ENCODE measurements around the gene RHOV. TPM values are rescaled to one million over a fixed set of nuclear protein-coding genes. Genes with fewer than 3 reads are reported as not detected.

Gene RHOV
- total RNA-seq, 1 experiment from 2014 or later, result 4.2 TPM

GRCh38 chr15:40914486-40914885, 40.5 kb upstream of the RHOV start:
- no peak overlapping the region for H3K4me3 ChIP-seq (ENCODE audit: low read depth in 2 of 2, low read length in 2 of 2)
- in situ Hi-C loops (cut with HindIII; ENCODE audit: low pct_unique_long_range_greater_than_20kb, low sequenced_read_pairs) (no loop called here), intact Hi-C loops (cut with micrococcal nuclease; ENCODE audit: unreplicated experiment) (no loop called here)
- H3K27me3 ChIP-seq (ENCODE audit: control insufficient read depth, insufficient read depth, low read length), result no peaks in the 10 kb centered on the region
- no peak for TF ChIP-seq TCF7L2 (IDR thresholded peaks at IDR 0.05; ENCODE audit: low read depth, low read length)
- TF ChIP-seq, protein P1, sequence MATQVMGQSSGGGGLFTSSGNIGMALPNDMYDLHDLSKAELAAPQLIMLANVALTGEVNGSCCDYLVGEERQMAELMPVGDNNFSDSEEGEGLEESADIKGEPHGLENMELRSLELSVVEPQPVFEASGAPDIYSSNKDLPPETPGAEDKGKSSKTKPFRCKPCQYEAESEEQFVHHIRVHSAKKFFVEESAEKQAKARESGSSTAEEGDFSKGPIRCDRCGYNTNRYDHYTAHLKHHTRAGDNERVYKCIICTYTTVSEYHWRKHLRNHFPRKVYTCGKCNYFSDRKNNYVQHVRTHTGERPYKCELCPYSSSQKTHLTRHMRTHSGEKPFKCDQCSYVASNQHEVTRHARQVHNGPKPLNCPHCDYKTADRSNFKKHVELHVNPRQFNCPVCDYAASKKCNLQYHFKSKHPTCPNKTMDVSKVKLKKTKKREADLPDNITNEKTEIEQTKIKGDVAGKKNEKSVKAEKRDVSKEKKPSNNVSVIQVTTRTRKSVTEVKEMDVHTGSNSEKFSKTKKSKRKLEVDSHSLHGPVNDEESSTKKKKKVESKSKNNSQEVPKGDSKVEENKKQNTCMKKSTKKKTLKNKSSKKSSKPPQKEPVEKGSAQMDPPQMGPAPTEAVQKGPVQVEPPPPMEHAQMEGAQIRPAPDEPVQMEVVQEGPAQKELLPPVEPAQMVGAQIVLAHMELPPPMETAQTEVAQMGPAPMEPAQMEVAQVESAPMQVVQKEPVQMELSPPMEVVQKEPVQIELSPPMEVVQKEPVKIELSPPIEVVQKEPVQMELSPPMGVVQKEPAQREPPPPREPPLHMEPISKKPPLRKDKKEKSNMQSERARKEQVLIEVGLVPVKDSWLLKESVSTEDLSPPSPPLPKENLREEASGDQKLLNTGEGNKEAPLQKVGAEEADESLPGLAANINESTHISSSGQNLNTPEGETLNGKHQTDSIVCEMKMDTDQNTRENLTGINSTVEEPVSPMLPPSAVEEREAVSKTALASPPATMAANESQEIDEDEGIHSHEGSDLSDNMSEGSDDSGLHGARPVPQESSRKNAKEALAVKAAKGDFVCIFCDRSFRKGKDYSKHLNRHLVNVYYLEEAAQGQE (IDR thresholded peaks at IDR 0.05; ENCODE audit: insufficient read depth in 1 of 2, low read depth in 2 of 2, low read length in 1 of 2), result no peak
- no peak for TF ChIP-seq POLR2AphosphoS5 (IDR thresholded peaks at IDR 0.05; ENCODE audit: low read depth, low read length)
- no peak for TF ChIP-seq CTCF (IDR thresholded peaks at IDR 0.05)
- no peak for TF ChIP-seq SIN3A (IDR thresholded peaks at IDR 0.05; ENCODE audit: borderline replicate concordance, insufficient read depth, low read depth, low read length)
- ChIA-PET POLR2A (interaction anchor here (0.6 kb wide), 1 partner anchor 184 kb away, joined by 5 read pairs; no protein-coding TSS in a partner anchor), CTCF (interaction anchor here (0.6 kb wide), 1 partner anchor 278 kb away, joined by 3 read pairs; no protein-coding TSS in a partner anchor)
- H3K27ac ChIP-seq (ENCODE audit: low read length), result no peak overlapping the region
- no TSS peak for BruUV-seq (replicated peaks)
- no peaks in the 10 kb centered on the region for H3K4me1 ChIP-seq (ENCODE audit: control insufficient read depth, insufficient read depth, low read length)
- H3K9me3 ChIP-seq (ENCODE audit: control insufficient read depth, insufficient read depth, low read depth, low read length), result no peaks in the 10 kb centered on the region
- DNase-seq (ENCODE audit: low read depth, low spot score), result no peak
- no peak; the same call in 1 of the 2 replicates for ATAC-seq
- H3K36me3 ChIP-seq (ENCODE audit: control insufficient read depth, insufficient read depth, low read length), result no peaks in the 10 kb centered on the region

GRCh38 chr15:40914013-40914412, 40.0 kb upstream of the RHOV start:
- CTCF ChIA-PET, result no interaction called here
- intact Hi-C loops (cut with micrococcal nuclease; ENCODE audit: unreplicated experiment), result no loop called here

More at GRCh38 chr15:40914013-40914412, 40.0 kb upstream of the RHOV start:
- Histone ChIP-seq H3K4me3 (ENCODE audit: low read depth in 2 of 2, low read length in 2 of 2) (no peak overlapping the region), H3K4me1 (ENCODE audit: control insufficient read depth, insufficient read depth, low read length) (no peaks in the 10 kb centered on the region), H3K9me3 (ENCODE audit: control insufficient read depth, insufficient read depth, low read depth, low read length) (no peaks in the 10 kb centered on the region), H3K36me3 (ENCODE audit: control insufficient read depth, insufficient read depth, low read length) (no peaks in the 10 kb centered on the region), H3K27me3 (ENCODE audit: control insufficient read depth, insufficient read depth, low read length) (no peaks in the 10 kb centered on the region), H3K27ac (ENCODE audit: low read length) (no peak overlapping the region)
- in situ Hi-C loops (cut with HindIII; ENCODE audit: low pct_unique_long_range_greater_than_20kb, low sequenced_read_pairs), result no loop called here
- BruUV-seq (replicated peaks), result no TSS peak
- DNase-seq (ENCODE audit: low read depth, low spot score) (no peak), ATAC-seq (no peak)
- POLR2A ChIA-PET, result no interaction called here
- TF ChIP-seq POLR2AphosphoS5 (IDR thresholded peaks at IDR 0.05; ENCODE audit: low read depth, low read length) (no peak), TCF7L2 (IDR thresholded peaks at IDR 0.05; ENCODE audit: low read depth, low read length) (no peak), SIN3A (IDR thresholded peaks at IDR 0.05; ENCODE audit: borderline replicate concordance, insufficient read depth, low read depth, low read length) (no peak), CTCF (IDR thresholded peaks at IDR 0.05) (no peak)
- TF ChIP-seq, protein P1 (IDR thresholded peaks at IDR 0.05; ENCODE audit: insufficient read depth in 1 of 2, low read depth in 2 of 2, low read length in 1 of 2), result no peak
